VCaP (cell line): ENCODE measurements around the gene KHDC1.
"Not testable (repeated sequence)": the region's sequence is repeated elsewhere in the genome, so short reads cannot be mapped to it uniquely, and the experiment has no call there.

Source experiments
- H3K27ac ChIP-seq: fragments of 450-650 bp; 2 replicates; pipeline ENCODE4 v1.5.1; 2017
- TF ChIP-seq, protein P1 (sequence below): fragments of 450-650 bp; conservative IDR thresholded peaks from 2 replicates; pipeline ENCODE4 v1.5.1; 2017; ENCODE audit warnings: mild to moderate bottlenecking, moderate library complexity

KHDC1 gene

DNA sequence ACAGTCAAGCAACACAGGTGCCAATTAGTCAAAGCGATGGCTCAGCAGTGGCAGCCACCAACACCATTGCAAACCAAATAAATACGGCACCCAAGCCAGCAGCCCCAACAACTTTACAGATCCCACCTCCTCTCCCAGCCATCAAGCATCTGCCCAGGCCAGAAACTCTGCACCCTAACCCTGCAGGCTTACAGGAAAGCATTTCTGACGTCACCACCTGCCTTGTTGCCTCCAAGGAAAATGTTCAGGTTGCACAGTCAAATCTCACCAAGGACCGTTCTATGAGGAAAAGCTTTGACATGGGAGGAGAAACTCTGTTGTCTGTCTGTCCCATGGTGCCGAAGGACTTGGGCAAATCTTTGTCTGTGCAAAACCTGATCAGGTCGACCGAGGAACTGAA is 68.3 kb downstream of the KHDC1 start:
- H3K27ac ChIP-seq = no peak overlapping the region
- TF ChIP-seq, protein P1, sequence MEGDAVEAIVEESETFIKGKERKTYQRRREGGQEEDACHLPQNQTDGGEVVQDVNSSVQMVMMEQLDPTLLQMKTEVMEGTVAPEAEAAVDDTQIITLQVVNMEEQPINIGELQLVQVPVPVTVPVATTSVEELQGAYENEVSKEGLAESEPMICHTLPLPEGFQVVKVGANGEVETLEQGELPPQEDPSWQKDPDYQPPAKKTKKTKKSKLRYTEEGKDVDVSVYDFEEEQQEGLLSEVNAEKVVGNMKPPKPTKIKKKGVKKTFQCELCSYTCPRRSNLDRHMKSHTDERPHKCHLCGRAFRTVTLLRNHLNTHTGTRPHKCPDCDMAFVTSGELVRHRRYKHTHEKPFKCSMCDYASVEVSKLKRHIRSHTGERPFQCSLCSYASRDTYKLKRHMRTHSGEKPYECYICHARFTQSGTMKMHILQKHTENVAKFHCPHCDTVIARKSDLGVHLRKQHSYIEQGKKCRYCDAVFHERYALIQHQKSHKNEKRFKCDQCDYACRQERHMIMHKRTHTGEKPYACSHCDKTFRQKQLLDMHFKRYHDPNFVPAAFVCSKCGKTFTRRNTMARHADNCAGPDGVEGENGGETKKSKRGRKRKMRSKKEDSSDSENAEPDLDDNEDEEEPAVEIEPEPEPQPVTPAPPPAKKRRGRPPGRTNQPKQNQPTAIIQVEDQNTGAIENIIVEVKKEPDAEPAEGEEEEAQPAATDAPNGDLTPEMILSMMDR = no peak

DNA sequence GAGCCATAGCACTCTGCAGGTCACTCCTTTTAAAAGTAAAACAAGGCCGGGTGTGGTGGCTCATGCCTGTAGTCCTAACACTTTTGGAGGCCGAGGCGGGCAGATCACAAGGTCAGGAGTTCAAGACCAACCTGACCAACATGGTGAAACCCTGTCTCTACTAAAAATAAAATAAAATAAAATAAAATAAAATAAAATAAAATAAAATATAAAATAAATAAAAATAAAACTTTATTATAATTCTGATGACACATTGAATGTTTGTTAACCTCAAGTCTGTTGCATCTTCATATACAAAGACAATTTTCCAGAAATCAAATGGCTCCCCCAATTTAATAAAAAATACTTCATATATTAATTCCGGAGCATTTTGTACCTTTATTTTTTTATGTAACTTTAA is 69.7 kb downstream of the KHDC1 start:
- not testable (repeated sequence) for H3K27ac ChIP-seq
